Measurements from ENCODE around the gene KLK13. TPM values are rescaled to one million over a fixed set of nuclear protein-coding genes. Genes with fewer than 3 reads are reported as not detected.
A peak's percentile ranks its signal among the peaks of the same experiment; 100 is the strongest.

KLK13 gene, protein sequence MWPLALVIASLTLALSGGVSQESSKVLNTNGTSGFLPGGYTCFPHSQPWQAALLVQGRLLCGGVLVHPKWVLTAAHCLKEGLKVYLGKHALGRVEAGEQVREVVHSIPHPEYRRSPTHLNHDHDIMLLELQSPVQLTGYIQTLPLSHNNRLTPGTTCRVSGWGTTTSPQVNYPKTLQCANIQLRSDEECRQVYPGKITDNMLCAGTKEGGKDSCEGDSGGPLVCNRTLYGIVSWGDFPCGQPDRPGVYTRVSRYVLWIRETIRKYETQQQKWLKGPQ
- not detected in 2 replicates for total RNA-seq (2014; rRNA removed; shearing (Covaris generic))

DNA sequence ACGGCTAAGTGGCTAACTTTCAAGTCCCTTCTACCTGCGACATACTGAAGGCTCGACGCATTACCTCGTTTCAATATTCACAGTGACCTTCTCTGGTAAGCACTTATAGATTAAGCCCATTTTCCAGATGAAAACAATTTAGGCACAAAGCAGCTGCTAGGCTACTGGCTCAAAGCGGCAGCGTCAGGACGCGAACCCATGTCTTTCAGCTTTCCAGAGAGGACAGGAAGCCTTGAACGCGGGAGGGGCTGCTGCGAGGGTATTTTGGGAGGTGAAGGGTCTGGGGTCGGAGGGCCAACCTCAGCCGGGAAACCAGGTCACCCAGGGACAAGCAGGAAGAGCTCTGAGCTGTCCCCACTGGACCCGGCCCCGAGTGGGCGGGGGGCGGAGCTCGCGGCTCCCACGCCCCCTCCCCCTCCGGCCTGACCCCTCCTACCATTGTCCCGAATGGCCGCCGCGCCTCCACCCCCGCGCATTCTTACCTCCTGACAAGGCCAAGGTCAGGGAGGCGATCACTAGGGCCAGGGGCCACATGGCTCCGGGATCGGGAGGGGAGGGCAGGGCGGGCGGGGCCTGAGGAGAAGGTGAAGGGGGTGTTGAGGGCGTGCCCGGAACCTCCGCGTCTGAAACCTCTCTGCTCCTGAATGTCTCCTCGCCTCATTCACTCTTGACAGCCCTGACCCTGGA, at the start of gene KLK13:
TSS of gene KLK13 (minus strand) at position 559 of the 687 bp plus-strand sequence. CDS start at position 534, 25 bp downstream.
- no peak for DNase-seq (ENCODE audit: low spot score)

DNA sequence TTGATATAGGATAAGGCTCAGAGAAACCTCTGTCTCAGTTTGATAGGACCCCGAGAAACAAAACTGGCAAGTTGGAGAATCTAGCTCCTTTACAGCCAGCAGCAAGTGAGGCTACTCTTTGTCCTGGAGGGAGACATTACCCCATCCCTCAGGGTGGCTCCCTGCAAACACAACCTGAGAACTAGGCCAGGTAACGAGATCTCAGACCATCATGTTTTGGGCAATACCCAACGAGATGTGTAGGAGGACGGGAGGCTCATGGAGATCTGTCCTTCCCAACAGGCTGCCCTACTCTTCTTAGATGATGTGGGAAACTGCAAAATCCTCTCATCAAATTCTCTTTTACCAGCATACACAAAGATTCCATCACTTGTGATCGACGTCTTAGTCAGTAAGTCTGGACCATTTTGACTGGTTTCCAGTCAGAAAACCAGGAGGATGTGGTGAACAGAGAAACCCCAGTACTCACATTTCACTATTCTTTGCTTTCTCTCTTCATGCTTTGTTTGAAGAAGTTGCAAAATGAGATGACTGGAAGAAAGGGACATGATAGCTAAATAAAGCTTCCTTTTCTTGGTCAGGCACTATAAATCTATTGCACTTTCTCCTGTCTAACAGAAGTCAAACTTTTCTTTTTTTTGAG, 49.3 kb upstream of the KLK13 start:
- no peak for DNase-seq (ENCODE audit: low spot score)

DNA sequence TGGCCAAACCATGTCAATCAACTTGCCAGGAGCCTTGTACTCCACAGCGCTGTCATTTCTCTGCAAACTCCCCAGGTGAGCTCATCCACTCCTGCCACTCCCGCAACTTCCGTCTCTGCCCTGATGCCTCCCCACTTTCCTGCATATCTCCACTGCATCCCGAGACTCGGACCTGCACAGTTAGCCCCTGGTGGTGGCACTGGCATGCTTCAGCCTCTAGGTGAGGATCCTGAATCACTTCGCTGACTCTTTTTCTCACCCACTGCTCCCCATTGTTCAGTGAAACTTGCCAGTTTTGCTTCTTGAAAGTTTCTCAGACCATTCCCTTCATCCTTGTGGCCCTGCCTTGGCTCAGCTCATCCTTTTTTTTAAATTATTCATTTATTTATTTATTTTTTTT, 46.7 kb upstream of the KLK13 start:
- no peak for DNase-seq (ENCODE audit: low spot score)

DNA sequence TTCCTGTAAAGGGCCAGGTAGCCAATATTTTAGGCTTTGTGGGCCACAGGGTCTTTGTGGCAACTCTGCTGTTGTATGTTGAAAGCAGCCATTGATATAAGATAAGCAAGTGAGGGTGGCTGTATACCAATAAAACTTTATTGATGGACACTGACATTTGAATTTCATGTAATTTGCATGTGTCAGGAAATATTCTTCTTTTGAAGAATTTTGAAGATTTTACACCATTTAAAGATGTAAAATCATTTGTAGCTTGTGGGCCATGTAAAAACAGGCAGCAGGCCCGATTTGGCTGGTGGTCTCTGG, 45.7 kb upstream of the KLK13 start:
- no peak for DNase-seq (ENCODE audit: low spot score)

DNA sequence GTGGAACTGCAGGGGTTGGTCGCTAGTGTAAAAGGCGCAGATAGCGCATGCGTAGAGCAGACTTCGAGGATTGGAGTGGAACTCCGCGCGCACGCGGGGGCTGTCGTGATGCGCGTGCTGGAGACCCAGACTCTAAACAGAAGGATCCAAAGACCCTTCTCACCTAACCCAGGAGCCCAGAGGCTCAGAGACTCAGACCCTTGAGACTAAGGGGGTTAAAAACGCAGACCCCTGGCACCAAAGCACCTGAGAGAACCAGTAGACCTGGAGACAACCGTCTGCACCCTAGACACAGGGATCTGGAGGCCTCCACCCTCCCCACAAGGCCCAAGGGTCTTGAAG, 43.9 kb upstream of the KLK13 start:
- no peak for DNase-seq (ENCODE audit: low spot score)

DNA sequence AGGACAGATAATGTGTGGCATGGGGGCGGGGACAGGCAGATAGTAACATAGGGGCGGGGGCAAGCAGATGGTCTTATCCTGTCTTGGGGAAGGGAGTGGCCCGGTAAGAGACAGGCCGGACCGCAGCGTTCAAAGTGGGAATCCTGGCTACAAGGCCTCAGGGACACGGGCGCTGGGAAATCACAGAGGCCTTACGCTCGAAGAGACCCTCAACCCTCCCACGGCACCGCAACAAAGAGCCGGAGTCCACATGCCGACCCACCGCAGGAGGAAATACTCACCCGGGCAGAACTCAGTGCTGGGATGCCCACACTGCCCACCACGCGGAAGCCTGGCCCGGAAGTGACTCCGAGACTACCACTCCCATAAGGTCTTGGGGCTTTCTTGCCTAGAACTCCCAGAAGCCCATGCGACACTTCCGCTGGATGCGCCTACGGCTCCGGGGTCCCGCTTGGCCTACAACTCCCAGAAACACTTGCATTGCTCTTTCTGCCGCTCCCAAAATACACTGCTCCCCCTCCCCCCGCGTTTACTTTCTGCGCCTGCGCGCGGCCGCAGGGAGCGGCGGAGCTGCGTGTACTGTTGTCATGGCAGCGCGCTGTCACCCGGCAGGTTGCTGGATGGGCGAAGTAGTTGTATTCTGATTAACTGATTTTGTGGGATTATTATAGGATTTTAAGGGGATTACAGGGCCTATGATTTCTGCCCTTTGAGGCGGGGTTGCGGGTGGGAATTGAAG, 43.3 kb upstream of the KLK13 start, which contains the start of gene CTU1:
TSS of gene CTU1 (minus strand) at position 344 of the 739 bp plus-strand sequence. CDS start 3,840 bp downstream, outside the sequence.
- peak; percentile 100 for DNase-seq (ENCODE audit: low spot score)

DNA sequence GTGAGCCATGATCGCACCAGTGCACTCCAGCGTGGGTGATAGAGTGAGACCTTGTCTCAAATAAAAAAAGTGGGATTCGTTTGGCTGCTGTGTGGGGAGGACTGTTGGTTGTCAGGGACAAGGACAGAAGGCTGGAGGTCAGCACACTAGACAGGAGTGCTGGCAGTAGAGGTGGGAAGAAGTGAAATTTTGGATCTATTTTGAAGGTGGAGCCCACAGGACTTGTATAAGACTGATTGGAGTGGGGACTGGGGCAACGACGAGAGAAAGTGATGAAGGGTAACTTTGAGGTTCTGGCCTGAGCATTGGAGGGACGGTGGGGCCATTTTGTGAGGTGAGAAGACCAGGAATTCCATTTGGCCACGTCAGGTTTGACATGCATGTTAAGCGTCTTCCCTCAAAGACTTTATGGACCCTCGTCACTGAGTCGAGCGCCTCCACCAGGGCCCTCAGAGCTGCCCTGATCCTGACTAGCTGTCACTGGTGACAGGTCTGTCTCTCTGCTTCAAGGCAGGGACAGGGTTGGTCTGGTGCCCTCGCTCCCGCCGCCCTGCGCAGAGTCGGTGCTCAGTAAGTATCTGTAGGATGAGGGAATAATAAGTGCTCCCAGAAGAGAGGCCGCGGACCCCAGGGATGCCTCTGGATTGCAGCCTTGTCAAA, 42.6 kb upstream of the KLK13 start:
- no peak for DNase-seq (ENCODE audit: low spot score)

DNA sequence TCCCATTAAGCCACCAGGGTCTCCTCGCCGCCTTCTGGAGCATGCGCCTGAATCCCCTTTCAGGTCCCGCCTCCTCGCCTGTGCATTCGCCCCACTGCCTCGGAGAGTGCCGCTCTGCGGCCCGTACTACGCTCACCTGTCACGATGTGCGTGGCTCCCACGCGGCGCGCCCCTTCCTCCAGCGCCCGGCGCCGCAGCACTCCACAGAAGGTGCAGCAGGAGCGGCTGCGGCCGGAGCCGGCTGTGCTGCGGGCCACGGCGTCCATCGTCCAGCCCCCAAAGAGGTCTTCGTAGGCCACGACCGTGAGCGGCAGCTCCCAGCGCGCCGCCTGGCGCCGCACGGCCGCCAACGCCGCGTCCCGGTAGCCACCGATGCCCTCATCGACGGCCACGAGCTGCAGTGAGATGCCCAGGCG, 39.0 kb upstream of the KLK13 start:
- DNase-seq (ENCODE audit: low spot score), result no peak

DNA sequence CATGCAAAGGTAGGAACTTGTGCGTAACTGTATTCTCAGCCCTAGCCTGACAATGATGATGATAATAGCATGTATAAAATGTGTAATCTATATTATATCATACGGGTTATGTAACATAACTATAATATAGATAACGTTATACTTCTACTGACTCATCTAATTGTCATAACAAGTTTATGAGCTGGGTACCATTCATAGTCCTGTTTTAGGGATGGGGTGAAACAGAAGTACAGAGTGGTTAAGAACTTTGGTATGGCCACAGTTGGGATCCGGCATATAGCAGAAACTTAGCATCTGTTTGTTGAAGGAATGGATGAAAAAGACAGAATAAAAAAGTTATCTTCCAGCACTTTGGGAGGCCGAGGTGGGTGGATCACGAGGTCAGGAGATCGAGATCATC, 38.1 kb upstream of the KLK13 start:
- no peak for DNase-seq (ENCODE audit: low spot score)

DNA sequence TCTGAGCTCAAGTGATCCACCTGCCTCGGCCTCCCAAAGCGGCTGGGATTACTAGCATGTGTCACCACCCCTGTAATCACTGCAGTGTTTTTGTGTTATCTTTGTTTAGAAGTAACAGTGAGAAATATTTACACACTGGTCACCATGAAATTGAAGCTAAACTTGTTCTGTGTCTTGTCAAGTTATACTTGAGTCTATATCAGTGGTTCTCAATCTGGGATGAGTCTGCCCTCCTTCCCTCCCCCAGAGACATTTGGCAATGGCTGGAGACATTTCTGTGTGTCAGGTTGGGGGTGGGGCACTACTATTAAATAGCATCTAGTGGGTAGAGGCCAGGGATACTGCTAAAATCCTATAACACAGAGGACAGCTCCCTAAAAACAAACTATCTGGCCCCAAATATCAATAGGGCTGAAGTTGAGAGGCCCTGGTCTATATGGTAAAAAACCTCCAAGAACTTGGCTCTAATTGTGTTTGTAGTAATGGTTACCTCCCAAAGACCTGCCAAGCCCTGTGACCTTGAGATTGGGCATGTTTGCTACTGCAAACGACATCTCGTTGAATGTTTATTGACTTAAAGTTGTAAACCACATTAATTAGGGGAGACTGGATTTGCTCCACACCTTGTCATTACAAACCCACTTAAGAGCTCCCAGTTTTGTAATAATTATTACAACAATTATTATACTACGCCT, 36.4 kb upstream of the KLK13 start:
- DNase-seq (ENCODE audit: low spot score), result no peak

DNA sequence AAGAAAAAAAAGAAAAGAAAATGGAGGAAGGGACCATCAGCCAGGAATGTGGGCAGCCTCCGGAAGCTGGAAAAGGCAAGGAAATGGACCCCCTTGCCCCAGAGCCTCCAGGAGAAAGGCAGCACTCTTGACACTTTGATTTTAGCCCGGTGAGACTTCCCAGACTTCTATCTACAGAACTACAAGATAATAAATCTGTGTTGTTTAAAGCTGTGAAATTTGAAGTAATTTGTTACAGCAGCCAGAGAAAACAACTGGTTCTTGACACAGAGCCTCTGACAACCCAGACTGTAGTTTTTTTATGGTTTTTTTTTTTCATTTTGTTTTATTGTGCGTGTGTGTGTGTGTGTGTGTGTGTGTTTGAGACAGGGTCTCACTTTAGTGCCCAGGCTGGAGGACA, 35.7 kb upstream of the KLK13 start:
- DNase-seq (ENCODE audit: low spot score), result no peak

DNA sequence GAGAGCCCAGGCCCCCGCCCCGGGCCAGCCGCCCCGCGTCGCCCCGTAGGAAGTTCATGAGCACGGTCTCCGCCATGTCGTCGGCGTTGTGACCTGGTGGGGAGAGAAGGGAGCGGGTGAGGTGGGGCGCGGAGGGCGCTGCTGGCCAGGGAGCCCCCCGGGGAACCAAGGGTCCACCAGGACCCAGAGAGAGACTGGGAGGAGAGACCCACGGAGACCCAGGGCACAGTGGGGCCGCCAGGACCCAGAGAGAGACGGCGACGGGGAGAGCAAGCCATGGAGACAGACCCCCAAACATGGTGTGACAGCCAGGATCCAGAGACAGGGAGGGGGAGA, 34.1 kb upstream of the KLK13 start:
- DNase-seq (ENCODE audit: low spot score), result no peak

DNA sequence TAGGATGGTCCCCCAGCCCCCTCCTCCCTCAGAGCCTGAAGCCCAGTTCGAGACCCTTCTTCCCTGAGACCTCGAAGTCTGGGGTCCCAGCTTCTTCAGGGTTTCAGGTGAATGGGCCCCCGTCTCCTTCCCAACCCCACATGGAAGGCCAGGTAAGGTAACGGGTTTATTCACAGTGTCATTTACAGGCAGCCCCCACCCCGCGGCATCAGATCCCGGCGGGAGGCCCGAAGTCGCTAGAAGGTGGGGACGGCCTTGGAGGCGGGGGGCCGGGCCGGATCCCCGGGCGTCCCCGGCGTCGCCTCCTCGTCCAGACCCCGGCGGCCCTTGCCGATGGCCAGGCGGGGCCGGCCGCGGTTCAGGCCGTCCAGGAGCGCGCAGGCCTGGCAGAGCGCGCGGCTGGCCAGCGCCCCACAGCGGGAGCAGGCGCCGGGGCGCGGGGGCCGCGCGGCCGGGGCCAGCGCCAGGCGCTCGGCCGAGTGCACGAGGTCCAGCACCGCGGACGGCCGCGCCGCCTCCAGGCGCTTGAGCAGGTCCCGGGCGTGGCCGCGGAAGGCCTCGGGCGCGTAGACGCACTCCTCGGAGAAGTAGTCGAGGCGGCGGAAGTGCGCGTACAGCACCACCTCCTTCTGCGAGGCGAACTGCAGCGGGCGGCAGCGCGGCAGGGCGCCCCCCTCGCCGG, 33.6 kb upstream of the KLK13 start:
- DNase-seq (ENCODE audit: low spot score), result no peak

DNA sequence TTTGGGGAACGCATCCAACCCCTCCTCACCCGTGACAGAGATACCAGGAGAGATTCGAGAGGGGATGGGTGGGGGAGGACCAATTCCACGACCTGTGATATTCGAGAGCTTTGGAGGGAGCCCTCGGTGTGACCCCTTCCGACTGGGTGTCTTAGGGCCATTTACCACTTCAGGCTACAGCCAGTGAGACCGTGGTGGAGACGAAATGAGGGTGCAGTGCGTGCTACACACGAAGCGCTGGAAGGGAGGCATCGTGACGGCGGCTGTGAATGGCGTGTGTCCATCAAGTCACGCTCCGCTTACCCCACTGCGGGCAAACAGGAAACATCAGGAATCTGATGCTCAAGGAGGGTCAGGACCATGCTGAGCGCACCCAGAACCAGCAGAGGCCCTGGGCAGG, 32.9 kb upstream of the KLK13 start:
- DNase-seq (ENCODE audit: low spot score), result no peak

DNA sequence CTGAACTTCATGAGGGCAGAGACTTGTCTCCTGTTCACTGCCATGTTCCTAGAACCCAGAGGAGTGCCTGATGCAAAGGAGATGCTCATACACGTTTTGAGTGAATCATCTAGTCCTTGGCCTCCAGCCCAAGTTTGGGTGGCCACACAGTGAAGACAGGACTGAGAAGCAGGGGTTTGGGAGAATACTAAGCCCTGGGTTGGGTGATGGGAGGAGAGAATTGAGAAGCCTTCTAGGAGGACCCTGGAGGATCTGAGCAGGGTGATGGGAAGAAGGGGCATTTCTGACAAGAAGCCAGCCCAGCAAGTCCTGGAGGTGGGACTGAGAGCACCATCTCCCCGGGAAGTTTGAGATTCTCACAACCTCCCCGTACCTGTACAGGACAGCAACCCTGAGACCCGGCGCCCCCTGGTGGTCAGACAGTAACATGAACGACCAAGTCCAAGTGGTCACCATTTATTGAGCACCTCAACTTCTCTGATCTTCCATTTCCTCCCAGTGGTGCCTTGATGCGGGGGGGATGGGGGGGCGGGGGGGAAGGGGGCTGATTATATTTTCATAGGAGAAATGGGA, 32.4 kb upstream of the KLK13 start:
- peak; percentile 50 for DNase-seq (ENCODE audit: low spot score)

DNA sequence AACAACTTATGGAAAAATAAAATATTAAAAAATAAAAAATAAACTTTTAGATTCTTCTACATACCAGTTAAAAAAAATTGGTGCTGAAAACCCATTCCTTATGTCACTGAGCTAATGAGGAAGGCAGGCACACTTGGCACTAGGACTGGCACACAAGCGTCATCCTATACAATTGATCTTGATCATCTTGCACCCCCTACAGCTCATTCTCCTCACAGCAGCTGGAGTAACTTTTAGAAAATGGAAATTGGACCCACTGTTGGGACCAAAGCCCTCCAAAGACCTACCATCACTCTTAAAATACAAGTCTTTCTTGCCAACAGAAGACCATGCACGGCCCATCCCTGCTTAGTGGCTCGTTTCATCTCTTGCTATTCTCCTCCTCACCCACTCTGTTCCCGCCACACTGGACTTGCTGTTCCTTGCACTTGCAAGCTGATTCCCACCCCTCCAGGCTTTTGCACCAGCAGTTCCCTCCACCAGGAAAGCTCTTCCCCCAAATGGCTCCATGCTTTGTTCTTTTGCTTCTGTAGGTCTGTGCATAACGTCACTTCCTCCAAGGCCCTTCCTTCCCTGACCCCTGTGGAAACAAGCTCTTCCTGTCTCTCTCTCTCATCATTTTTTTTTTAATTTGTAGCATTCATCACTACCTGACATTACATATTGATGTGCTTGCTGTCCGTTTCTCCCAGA, 31.7 kb upstream of the KLK13 start:
- no peak for DNase-seq (ENCODE audit: low spot score)

DNA sequence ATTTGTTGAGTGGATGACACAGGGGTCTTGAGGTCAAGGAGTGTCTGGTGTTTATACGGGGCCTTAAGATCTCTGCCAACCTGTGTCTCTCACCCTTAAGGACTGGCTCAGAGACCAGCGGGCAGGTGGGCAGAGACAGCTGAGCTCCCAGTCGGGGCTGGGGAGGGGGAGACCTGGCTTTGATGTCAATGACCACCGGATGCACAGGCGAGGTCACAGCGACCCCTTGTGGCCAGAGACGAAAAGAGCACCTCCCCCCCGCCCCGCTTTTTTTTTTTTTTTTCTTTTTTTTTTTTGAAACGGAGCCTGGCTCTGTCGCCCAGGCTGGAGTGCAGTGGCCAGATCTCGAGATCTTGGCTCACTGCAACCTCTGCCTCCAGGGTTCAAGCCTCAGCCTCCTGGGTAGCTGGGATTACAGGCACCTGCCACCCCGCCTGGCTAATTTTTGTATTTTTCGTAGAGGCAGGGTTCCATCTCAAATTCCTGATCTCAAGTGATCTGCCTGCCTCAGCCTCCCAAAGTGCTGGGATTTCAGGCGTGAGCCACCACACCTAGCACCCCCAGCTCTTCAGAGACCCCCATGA, 29.9 kb upstream of the KLK13 start:
- DNase-seq (ENCODE audit: low spot score), result no peak

DNA sequence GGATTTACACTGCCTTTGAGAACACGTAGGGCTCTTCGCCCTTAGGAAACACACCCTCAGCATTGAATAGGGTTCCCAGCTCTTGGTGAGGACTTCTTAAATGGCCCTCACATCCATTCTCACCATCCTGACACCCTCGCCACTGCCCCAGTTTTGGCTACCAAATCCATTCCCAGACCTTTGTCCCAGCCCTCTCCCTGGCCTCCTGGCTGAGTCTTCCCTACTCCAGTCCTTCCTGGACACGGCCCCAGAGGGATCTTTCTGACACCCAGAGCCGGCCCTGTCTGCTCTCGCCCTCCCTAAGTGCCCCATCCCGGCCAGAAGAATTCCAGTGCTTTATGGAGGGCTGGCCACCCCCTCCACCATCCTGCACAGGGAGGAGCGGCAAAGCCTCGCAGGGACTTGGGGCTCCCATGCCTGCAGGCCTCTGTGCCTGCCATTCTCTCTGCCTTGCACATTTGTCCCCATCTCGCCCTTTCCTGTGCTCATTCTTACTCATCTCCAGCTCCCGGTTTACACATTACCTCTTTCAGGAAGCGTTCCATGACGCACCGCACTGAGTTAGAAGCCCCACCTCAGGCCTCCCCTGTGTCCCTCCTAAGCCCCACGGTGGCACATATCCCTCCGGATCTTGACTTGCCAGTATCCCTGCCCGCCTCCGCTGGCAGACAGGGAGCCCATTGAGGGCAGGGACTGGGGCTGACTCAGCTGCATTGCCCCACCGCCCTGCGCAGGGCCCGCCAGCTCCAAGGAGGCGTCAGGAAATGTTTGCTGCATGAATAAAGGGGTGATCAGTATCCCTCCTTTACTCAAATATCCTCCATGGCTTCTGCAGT, 28.8 kb upstream of the KLK13 start:
- no peak for DNase-seq (ENCODE audit: low spot score)

DNA sequence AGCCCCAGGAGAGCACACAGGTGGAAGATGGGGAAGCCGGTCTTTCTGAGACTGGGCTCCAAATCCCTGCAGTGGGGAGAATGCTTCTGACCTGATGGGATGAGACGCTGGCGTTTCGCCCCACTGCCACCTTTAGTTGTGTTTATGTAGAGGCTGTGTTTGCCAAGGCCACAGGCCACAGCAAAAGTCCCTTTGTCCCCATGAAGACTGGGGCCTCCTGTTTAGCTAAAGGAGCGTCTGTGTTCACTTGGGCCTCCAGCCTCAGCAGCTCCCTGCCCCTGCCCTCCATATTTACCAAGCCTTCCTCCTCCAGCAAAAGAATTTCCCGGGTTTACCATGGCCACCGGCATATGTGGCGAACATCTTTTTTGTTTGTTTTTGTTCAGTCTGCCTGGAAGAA, 28.2 kb upstream of the KLK13 start:
- DNase-seq (ENCODE audit: low spot score), result no peak
